ENCODE measurements around the gene CCDC57.

The CCDC57 gene

DNA sequence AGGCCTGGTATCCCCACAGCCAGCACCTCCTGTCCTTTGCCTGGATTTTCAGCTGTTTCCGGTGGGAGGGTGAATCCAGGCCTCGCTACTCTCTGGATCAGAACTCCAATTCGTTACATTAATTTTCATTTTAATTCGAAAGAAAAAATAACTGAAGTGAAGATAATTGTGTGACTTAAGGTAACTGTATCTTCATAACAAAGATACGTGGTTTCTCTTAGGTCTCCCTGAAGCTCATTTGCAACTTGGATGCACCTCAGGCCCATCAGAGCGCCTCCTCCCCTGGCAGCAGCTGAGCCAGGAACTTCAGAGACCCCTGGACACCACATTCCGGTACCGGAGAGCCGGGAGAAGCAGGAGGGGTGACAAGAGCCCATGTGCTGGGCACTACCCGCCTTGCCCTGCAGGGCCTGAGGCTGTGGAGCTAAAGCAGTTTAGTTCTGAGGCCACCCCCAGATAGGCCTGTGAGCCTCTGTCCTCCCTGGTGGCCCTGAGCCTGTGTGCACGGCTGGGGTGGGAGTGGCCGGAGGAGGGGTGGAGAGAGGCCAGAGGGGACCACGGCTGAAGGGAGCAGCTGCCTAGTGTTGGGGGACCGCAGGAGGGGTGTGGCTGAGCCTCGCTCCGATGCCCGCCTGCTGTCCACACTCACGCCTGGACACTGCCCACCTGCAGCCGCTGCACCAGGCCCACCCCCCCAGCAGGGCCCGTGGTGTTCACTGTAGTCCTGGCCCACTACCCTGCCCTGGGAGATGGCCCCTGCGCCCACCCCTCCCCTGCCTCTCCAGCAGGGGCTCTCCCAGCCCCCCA, 135.7 kb downstream of the CCDC57 start:
- DNase-seq = no peak

DNA sequence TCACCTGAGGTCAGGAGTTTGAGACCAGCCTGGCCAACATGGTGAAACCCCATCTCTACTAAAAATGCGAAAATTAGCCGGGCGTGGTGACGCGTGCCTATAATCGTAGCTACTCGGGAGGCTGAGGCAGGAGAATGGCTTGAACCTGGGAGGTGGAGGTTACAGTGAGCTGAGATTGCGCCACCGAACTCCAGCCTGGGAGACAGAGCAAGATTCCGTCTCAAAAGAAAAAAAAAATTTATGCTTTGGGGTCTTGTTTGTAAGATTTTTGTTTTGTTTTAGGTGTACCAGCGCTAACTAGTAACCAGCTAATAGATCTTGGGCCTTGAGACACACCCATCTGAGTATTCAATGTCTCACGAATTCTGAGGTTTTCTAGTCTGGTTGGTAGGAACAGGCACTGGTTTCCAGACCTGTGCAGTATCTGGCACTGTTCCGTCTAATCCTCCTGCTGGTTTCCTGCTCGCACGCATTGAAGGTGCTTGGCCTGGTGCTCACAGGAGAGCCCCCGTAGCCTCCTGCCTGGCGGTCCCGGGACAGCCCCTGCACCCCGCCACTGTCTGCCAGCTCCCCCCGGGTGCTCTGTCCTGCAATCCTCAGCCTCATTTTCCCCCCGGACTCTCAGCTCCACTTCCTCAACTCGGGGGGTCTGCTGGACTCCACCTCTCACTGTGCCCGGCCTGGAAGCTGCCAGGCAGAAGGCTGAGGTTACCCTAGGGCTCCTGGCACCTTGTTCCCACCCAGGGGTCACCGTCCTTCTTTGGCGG, 136.4 kb downstream of the CCDC57 start:
- DNase-seq = no peak

DNA sequence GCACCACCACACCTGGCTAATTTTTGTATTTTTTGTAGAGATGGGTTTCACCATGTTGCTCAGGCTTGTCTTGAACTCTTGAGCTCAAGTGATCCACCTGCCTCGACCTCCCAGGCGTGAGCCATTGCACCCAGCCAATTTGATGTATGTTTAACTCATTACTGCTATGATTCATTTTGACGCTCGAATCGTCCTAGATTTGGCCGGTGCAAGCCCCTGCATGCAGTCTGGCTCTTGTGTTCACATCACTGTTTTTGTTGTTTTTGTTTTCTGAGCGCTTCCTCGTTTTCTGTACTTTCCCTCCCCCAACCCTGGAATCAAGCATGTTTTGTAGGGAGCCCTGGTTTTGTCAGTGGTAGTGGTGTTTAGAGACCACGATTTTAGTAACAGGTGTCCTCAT, 139.2 kb downstream of the CCDC57 start:
- DNase-seq = no peak

DNA sequence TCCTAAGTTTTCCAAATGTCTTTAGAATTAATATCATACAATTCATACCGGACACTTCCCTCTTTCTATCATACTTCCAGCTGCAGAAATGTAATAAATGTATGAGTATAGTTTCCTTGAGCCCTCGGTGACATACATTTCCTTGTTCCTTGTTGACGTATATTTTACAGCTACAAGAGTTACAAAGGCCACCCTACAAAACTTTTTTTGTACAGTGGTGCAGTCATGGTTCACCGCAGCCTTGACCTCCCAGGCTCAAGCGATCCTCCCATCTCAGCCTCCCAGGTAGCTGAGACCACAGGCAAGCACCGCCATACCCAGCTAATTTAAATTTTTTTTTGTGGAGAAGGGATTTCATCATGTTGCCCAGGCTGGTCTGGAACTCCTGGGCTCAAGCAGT, 139.8 kb downstream of the CCDC57 start:
- no peak for DNase-seq

DNA sequence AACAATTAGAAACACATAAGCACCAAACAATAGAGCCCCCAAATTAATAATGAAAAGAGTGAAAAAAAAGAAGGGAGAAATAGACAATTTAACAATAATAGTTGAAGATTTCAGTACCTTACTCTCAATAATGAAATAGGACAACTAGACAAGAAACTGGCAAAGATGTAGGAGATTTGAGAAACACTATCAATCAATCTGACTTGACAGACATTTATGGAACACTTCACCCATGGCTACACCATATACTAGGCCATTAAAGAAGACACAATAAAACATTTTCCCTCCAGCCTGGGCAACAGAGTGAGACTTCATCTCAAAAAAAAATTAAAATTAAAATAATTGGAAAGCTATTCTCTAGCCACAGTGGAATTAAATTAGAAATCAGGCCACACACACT, 142.0 kb downstream of the CCDC57 start:
- DNase-seq = no peak

DNA sequence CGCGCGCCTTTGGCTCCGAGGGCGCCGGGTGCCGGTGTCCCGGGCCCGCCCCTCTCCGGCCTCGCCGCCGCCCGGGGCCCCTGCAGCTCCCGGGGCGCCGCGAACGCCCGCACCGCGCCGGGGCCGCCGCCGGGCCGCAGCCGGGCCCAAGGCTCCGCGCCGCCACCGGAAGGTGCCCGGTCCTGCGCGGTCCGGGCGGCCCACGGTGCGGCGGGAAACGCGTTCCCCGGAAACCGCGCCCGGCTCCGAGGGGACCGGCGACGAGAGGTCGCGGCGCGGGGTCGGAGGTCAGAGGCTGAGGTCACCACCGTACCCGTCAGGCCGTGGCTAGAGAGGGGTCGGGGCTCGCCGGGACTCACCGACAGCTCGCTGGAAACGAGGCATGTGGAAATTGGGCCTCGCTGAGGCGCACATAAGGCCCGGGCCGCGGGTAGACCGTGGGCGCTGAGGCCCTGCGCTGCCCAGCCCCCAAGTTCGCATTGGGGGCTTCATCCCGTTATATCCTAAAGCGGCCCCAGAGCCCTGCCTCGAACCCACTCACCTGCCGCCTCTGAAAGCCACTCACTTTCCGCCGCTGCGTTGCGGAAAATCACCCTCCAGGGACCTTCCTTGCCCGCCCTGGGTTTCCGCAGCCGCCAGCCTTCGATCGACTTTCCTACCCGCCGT, 146.9 kb downstream of the CCDC57 start, which contains the start of gene DUS1L:
Gene DUS1L (minus strand): TSS at position 167 of the 666 bp plus-strand sequence. CDS start 745 bp downstream, outside the sequence.
- DNase-seq = no peak

DNA sequence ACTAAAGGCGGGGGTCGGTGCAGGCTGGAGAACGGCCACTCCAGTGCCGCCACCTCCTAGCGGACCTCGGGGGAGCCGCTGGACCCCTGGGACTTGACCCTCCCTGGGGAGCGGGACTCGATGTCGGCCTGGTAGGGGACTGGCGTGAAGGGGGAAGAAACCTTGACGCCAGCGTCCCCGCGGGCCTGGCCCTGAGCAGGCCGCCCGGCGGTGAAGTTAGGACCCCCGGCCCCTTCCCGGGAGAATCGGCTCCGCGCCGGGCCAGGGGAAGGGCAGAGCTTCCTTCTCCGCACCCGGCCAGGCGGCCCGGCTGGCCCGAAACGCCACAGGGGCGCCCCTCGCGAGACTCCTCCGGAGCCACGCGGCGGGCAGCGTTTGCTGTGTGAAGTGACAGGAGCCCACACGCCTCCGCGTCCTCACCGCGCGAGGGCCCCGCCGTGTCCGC, 147.4 kb downstream of the CCDC57 start:
- no peak for DNase-seq

DNA sequence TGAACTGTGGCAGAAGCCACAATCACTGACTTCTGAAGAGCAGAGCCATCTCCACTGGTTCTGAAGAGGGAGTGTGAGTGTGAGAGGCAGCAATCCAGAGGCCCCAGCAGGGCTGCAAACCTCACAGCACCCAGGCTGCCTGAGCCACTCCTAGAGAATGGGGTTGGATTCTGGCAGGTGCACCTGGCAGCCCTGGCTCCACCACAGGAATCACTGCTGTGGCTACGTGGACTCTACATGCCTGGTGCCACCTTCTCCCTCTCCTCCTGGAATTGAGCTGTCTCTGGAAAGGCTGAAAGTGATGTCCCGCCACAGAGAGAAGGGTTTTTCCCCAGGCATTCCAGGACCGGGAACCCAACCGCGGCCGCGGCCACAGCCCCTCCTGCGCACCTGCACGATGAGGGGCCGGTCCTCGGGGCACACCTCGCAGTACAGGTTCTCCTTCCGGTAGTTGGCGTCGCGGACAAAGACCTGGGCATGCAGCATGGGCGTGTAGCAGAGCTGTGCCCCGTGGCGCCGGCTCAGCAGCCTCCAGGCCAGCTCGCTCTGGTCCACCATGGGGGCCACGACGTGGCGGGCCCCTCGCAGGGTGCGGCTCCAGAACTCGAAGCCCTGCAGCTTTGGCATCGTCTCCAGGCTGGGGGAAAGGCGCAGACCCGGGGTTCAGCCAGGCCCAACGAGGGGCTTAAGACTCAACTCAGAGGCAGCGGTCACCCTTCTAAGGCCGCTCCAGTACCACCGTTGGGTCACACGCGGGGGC, 148.0 kb downstream of the CCDC57 start:
- DNase-seq = no peak

DNA sequence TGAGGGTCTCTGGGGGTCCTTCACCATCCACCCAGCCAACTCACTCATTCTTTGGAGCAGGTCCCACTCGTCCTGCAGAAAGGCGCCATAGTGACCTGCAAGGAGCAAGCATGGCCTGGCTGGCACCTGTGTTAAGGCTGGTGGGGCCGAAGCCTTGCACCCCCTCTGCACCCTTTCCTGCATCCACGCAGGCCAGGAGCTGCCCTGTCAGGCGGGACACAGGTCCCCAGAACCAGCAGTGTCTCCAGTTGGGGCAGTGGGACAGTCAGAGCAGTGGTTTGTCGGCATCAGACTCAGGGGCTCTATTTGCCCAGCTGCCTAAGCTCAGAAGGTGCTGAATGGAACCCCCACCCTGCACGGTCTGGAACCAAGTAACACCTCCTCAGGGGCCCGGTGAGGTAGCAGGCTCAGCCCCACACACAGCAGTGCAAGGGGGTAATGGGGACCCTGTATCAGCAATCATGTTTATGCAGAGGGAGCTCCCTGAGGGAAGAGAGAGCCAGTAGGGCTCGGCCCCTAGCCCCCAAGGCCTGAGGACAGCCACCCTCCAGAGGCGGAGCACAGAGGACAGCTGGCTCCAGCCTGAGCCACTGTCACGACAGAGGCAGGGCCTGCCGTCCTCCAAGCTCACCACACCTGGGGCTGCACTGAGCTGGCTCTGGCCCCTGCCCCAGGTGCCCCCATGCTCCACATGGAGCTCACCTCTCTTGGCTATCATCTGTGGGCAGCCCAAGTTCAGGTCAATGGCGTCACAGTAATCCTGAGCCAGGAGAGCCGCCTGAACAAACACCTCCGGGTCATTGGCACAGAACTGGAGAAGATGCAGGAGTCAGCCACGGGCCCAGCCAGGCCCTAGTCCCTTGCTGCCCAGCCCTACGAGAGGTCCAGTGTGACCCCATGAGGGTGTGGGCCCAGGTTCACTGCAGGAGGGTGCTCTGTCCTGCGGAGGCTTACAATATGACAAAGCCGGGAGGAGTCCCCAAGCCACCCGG, 148.9 kb downstream of the CCDC57 start:
- DNase-seq = no peak

DNA sequence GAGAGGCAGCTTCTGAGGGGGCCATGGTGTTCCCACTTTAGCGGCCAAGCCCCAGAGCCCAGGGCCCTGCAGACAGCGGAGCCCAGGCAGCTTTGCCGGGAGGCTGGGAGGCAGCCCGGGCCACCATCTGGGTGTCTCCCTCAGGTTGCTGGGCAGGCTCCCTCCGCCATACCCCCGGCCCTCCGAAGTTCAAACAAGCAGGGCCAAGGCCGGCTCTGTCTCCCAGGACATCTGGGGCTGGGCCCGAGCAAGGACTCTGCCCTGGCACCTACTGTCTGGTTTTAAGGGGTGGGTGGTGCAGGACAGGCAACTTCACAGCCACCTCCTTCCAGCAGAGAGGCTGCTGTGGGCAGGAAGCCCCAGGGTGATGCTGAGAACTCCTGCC, 149.7 kb downstream of the CCDC57 start:
- no peak for DNase-seq

DNA sequence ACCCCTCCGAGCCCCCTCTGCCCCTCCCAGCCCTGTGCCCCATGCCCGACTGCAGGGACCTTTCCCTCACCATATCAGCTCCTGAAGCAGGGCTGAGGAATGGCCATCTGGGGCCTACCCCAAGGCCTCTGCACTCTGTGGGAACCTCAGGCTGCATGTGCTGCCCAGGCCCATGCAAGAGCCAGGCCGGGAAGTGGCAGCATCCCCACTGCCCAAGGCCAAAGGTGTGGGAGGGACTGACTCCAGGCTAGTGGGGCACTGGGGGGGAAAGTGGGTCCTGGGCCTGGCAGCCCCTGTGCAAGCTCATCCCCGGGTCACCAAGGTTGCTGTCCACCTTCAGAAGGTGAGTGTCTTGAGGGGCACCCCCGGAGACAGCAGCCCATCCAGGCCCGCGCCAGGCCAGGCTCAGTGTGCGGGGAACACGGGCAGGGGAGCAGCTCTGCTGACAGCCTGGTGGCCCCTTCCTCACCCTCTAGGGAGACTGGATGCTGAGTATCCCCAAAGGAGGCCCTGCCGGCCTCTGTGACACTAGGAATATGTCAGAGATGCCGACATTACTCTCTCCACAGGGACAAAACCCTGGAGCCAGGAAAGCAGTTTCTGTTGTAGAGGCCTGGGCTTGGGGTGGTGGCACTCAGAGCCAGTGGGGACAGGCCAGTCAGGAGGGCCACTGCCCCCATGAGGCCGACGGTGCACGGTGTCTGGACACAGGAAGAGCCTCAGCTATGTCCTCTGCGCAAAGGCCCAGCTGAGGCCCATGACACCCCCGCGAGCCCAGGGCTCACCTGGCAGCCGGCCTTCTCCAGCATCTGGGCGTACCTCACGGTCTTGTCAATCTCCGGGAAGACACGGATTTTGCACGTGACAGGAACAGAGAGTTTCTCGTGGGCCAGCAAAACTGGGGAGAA, 150.3 kb downstream of the CCDC57 start:
- DNase-seq = no peak

DNA sequence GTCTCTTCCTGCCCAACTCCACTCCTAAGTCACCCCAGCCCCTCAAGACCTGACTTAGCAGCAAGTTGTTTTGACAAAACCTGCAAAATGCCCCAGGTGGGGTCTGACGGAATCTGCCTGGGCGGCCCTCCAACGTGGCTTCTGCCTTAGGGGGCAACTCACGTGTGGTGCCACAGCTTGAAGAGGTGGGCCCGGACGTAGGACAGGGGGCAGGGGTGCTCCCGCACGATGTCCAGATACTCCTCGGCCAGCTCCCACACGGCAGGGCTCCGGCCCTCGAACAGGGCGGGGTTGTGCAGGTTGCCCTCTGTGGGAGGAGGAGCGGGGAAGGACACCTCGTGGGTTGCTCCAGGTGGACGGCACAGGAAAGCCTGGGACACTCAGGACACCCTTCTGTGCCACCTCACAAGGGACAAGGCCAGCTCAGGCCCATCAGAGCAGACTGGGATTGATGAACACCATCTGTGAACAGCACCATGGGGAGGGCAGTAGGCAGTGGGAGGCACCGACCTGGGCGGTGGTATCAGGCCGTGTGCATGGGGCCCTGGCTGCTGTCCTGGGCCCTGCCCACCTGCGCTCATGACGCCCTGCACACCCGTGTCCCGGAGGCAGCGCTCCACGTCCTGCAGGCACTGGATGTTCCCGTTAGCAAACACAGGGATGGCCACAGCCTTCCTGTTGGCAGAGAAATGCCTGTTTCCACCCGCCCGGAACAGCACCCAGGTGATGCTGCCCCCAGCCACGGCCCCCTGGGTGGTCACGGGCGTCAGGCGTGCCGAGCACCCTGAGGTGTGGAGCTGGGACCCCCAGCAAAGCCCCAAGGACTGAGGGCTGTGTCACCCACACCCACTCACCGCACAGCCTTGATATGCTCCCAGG, 151.4 kb downstream of the CCDC57 start:
- DNase-seq = no peak

DNA sequence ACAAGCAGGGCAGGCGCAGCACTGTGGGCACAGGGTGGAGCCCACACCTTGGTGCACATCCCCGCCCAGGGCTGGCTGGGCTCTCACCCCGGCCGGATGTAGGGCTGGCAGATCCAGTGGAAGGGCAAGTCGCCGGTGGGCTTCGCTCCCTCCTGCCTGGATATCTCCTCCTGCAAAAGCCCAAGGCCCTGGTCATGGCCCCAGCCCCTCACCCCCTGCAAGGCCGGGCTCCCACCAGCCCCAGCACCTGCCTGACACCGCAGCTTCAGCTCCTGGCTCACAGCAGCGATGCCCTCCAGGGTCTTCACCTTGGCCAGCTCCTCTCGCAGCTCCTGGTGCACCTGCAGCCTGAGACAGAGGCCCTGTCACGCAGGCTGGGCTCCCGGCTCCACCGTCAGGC, 152.0 kb downstream of the CCDC57 start:
- DNase-seq = no peak

DNA sequence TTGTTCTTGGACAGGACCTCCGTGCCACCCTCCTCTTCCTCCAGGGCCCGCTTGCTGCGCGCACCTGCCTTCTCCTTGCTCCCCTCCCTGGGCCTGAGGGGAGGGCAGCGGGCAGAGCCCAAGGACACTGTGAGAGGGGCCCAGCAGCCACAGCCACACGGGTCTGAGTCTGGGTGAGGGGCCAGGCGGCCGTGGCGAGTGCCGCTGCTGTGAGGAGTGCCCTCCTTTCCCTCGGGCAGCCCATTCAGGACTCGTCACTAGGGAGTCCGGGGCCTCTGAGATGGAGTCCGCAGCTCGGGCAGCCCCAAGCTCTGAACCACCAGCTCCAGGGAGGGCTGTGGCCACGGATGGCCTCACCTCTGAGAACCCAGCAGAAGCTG, 152.7 kb downstream of the CCDC57 start:
- DNase-seq = no peak

DNA sequence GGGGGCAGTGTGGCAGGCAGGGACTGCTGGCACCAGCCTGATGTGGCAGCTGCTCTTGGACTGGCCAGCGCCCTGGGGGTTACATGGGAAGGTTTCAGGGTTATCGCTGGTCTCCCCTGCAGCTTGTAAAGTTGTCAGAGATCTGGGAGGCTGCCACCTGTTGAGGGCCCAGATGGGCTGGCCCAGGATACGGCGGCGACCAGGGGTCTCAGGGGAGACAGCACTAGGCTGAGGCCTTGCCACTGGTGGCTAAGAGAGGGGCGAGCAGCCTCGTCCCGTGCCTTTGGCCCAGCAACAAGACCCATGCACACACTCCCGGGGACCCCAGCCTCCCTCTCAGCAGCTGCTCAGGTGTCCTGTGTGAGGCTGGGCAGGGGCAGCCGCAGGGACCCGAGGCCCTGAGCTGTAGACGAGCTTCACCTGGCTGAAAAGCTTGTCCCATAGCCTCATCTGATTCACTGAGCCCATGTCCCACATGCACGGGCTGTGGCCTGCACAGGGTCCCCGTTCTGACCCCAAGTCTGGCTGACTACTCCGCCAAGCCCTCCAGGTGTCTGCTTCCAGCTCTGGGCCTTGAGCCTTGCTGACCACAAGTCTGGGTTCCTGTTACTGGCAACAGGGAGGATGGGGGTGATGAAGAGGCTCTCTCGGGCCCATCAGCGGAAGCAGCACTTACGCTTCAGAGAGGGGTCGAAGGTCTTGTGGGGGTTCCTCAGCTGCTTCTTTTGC, 153.2 kb downstream of the CCDC57 start:
- no peak for DNase-seq

DNA sequence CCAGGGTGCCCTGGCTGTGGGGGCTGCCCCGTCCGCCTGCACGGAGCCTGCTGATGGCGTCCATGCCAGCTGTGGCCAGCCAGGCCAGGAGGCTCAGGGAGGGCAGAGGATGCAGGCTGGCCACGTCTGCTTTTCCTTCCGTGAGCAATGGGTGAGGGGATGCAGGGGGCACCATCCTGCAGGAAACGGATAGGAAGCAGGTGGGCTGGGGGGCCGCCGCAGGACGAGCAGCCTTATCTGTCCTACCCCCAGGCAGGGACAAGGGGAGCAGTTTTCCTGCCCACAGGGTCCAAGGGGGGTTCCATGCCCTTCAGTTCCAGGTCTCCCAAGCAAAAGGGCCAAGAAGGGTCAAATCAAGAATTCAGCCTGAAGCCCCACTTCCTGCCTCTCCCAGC, 153.8 kb downstream of the CCDC57 start:
- DNase-seq = no peak

DNA sequence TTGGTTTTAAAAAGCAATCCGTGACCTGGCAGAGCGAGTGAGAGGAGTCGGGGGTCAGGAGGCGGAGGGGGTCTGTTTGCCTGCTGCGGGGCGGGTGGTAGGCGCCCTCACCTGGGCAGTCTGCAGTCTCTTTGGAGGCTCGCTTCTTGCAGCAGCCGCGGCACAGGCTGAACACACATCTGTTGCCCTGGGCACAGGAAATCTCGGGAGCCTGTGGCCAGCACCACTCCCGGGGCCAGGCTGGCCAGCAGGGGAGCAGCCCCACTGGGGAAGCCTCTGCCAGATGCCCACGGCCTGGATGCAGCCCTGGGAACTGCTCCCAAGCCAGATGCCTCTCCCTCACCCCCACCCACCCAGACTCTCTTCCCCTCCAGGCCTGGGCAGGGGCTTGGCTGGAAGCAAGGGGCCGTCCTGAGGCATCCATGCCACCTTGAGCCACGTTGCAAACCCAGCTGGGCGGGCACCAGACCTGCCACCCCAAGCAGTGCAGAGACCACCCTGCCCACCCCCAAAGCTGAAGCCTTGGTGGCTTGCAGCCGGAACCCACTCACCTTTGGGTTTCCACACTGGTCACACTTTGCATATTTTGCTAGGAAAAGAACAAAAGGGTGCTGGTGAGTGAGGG, 154.3 kb downstream of the CCDC57 start:
- no peak for DNase-seq

Data from DMS79 (cell line).